Measurements from ENCODE around the gene LGALS7B.
"Not testable (repeated sequence)": the region's sequence is repeated elsewhere in the genome, so short reads cannot be mapped to it uniquely, and the experiment has no call there.

LGALS7B gene

GRCh38 chr19:38770228-38770948 lies 18.6 kb upstream of the LGALS7B start:
- not testable (repeated sequence) for DNase-seq

GRCh38 chr19:38770949-38771275 lies 18.1 kb upstream of the LGALS7B start:
- not testable (repeated sequence) for DNase-seq

- DNase-seq = not testable (repeated sequence)
Observed at GRCh38 chr19:38771569-38771968, 17.4 kb upstream of the LGALS7B start.

GRCh38 chr19:38773469-38774177 lies 15.4 kb upstream of the LGALS7B start, which contains the start of gene LGALS7:
Gene LGALS7, minus strand, starts transcription at chr19:38773517. Its CDS starts 25 bp downstream, at chr19:38773492.
- DNase-seq = no peak

GRCh38 chr19:38774181-38774950 lies 14.6 kb upstream of the LGALS7B start:
- DNase-seq = no peak

- no peak for DNase-seq
Observed at GRCh38 chr19:38778733-38779132, 10.3 kb upstream of the LGALS7B start.

- DNase-seq = no peak
Observed at GRCh38 chr19:38780443-38780842, 8.6 kb upstream of the LGALS7B start.

- no peak for DNase-seq
Observed at GRCh38 chr19:38781058-38781457, 7.9 kb upstream of the LGALS7B start.

- not testable (repeated sequence) for DNase-seq
Observed at GRCh38 chr19:38782212-38782611, 6.8 kb upstream of the LGALS7B start.

GRCh38 chr19:38784224-38784623 lies 4.8 kb upstream of the LGALS7B start:
- DNase-seq = no peak

- DNase-seq = no peak
Observed at GRCh38 chr19:38785187-38785699, 3.8 kb upstream of the LGALS7B start.

- not testable (repeated sequence) for DNase-seq
Observed at GRCh38 chr19:38786061-38786460, 2.9 kb upstream of the LGALS7B start.

GRCh38 chr19:38786572-38787265 lies 2.3 kb upstream of the LGALS7B start:
- DNase-seq = no peak

GRCh38 chr19:38790507-38791403 lies 1.8 kb downstream of the LGALS7B start:
- DNase-seq = not testable (repeated sequence)

- DNase-seq = not testable (repeated sequence)
Observed at GRCh38 chr19:38791451-38792064, 2.6 kb downstream of the LGALS7B start.

GRCh38 chr19:38792250-38793111 lies 3.5 kb downstream of the LGALS7B start:
- no peak for DNase-seq

GRCh38 chr19:38793177-38793576 lies 4.2 kb downstream of the LGALS7B start:
- no peak for DNase-seq

GRCh38 chr19:38793671-38794070 lies 4.7 kb downstream of the LGALS7B start:
- no peak for DNase-seq

GRCh38 chr19:38795549-38795948 lies 6.5 kb downstream of the LGALS7B start:
- no peak for DNase-seq

- no peak for DNase-seq
Observed at GRCh38 chr19:38796154-38796553, 7.2 kb downstream of the LGALS7B start.

Measured in NCI-H526 (cell line).